ENCODE data around the gene FMOD.

The FMOD gene

GRCh38 chr1:203388683-203389082 is 37.8 kb upstream of the FMOD start:
- no peak overlapping the region for H3K27ac ChIP-seq
- no peak overlapping the region for H3K9ac ChIP-seq
- TF ChIP-seq CTCF (conservative IDR thresholded peaks at IDR 0.05; ENCODE audit: low read depth, low read length) = no peak
- no peak overlapping the region for H3K4me2 ChIP-seq
- H3K27me3 ChIP-seq (ENCODE audit: insufficient read depth, low read depth) = no peaks in the 10 kb centered on the region
- H2AFZ ChIP-seq (ENCODE audit: low read depth) = no peak overlapping the region
- H4K20me1 ChIP-seq (ENCODE audit: insufficient read depth) = no peaks in the 10 kb centered on the region
- no peaks in the 10 kb centered on the region for H3K79me2 ChIP-seq (ENCODE audit: insufficient read depth, low read depth)
- H3K4me1 ChIP-seq (ENCODE audit: low read depth, poor library complexity, severe bottlenecking) = no peaks in the 10 kb centered on the region
- H3K36me3 ChIP-seq (ENCODE audit: insufficient read depth) = no peaks in the 10 kb centered on the region
- no peak overlapping the region for H3K4me3 ChIP-seq (IDR thresholded peaks at IDR 0.05; ENCODE audit: insufficient read depth, low read depth, low read length)

DNA sequence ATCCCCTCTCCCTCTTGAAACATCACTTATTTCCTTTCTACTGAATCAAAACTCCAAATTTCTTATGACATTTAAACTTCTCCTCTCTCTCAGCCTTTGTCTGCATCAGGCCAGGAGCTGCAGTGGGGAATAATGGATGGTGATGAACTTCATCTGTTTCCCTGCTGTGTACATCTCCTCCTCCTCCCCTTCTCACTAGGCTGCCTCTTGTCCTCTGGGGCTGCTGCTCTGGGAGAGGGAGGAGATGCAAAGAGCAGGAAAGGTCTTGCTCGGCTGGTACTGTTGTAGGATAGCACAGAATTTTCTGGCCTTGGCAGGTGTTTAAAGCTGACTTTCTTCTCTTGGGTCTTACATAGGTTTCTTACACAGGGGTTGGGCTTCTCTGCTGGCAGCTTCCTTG is 31.1 kb upstream of the FMOD start:
- Histone ChIP-seq H3K79me2 (ENCODE audit: insufficient read depth, low read depth) (no peaks in the 10 kb centered on the region), H3K27me3 (ENCODE audit: insufficient read depth, low read depth) (no peaks in the 10 kb centered on the region), H3K27ac (no peak overlapping the region), H4K20me1 (ENCODE audit: insufficient read depth) (no peaks in the 10 kb centered on the region), H3K9ac (no peak overlapping the region), H3K4me2 (no peak overlapping the region), H2AFZ (ENCODE audit: low read depth) (no peak overlapping the region), H3K4me1 (ENCODE audit: low read depth, poor library complexity, severe bottlenecking) (peaks cover 6% of the 10 kb centered on the region), H3K4me3 (IDR thresholded peaks at IDR 0.05; ENCODE audit: insufficient read depth, low read depth, low read length) (no peak overlapping the region), H3K36me3 (ENCODE audit: insufficient read depth) (no peaks in the 10 kb centered on the region)
- no peak for TF ChIP-seq CTCF (conservative IDR thresholded peaks at IDR 0.05; ENCODE audit: low read depth, low read length)

GRCh38 chr1:203381151-203381751 is 30.3 kb upstream of the FMOD start:
- Histone ChIP-seq H3K27me3 (ENCODE audit: insufficient read depth, low read depth) (no peaks in the 10 kb centered on the region), H3K27ac (no peak overlapping the region), H3K4me2 (no peak overlapping the region), H3K79me2 (ENCODE audit: insufficient read depth, low read depth) (no peaks in the 10 kb centered on the region), H3K4me3 (IDR thresholded peaks at IDR 0.05; ENCODE audit: insufficient read depth, low read depth, low read length) (no peak overlapping the region), H3K4me1 (ENCODE audit: low read depth, poor library complexity, severe bottlenecking) (peaks cover 6% of the 10 kb centered on the region), H4K20me1 (ENCODE audit: insufficient read depth) (no peaks in the 10 kb centered on the region), H2AFZ (ENCODE audit: low read depth) (no peak overlapping the region), H3K9ac (no peak overlapping the region), H3K36me3 (ENCODE audit: insufficient read depth) (no peaks in the 10 kb centered on the region)
- no peak for TF ChIP-seq CTCF (conservative IDR thresholded peaks at IDR 0.05; ENCODE audit: low read depth, low read length)

GRCh38 chr1:203380420-203381150 is 29.7 kb upstream of the FMOD start:
- Histone ChIP-seq H3K4me3 (IDR thresholded peaks at IDR 0.05; ENCODE audit: insufficient read depth, low read depth, low read length) (no peak overlapping the region), H3K27me3 (ENCODE audit: insufficient read depth, low read depth) (no peaks in the 10 kb centered on the region), H3K9ac (no peak overlapping the region), H2AFZ (ENCODE audit: low read depth) (no peak overlapping the region), H3K79me2 (ENCODE audit: insufficient read depth, low read depth) (no peaks in the 10 kb centered on the region), H3K4me1 (ENCODE audit: low read depth, poor library complexity, severe bottlenecking) (peaks cover 6% of the 10 kb centered on the region), H3K27ac (no peak overlapping the region), H4K20me1 (ENCODE audit: insufficient read depth) (no peaks in the 10 kb centered on the region), H3K36me3 (ENCODE audit: insufficient read depth) (no peaks in the 10 kb centered on the region), H3K4me2 (no peak overlapping the region)
- no peak for TF ChIP-seq CTCF (conservative IDR thresholded peaks at IDR 0.05; ENCODE audit: low read depth, low read length)

Data from KMS-11 (cell line).